ENCODE results near the gene GRK3. TPM values are rescaled to one million over a fixed set of nuclear protein-coding genes. Genes with fewer than 3 reads are reported as not detected.
"Not testable (repeated sequence)": the region's sequence is repeated elsewhere in the genome, so short reads cannot be mapped to it uniquely, and the experiment has no call there.

Gene GRK3
- polyA plus RNA-seq, 1 donor = 14.2 TPM

DNA sequence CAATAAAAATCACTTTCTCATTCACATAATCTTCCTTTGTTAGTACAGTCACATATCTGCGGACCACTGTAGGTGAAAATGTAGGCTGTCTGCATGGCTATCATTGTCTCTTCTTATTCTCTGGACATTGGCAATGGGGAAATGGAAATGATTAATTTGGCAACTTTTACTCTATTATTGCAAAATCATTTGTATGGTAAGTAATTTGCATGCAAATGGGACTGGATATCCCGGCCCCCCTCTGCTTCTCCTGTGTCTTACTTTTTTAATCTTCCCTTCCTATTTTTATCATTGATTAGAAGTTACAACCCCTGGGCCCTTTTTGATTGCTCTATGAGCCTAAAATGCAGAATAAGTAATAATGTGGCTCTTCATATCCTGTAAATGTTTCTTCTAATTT, 6.0 kb downstream of the GRK3 start:
- Histone ChIP-seq H3K4me1 (ENCODE audit: control insufficient read depth, insufficient read depth, low read length) (peaks cover 2% of the 10 kb centered on the region), H3K27me3 (ENCODE audit: control insufficient read depth, insufficient read depth, low read length) (peaks cover 11% of the 10 kb centered on the region), H3K27ac (ENCODE audit: low read length) (no peak overlapping the region), H3K36me3 (ENCODE audit: control insufficient read depth, insufficient read depth, low read length) (no peaks in the 10 kb centered on the region), H3K9me3 (ENCODE audit: control insufficient read depth, low read depth, low read length) (no peaks in the 10 kb centered on the region), H3K4me3 (ENCODE audit: low read length) (no peak overlapping the region)
- WGBS (ENCODE audit: insufficient coverage, low lambda C conversion rate) = no CpG with 5 or more reads among the region's 2 CpGs
- DNase-seq = no peak

DNA sequence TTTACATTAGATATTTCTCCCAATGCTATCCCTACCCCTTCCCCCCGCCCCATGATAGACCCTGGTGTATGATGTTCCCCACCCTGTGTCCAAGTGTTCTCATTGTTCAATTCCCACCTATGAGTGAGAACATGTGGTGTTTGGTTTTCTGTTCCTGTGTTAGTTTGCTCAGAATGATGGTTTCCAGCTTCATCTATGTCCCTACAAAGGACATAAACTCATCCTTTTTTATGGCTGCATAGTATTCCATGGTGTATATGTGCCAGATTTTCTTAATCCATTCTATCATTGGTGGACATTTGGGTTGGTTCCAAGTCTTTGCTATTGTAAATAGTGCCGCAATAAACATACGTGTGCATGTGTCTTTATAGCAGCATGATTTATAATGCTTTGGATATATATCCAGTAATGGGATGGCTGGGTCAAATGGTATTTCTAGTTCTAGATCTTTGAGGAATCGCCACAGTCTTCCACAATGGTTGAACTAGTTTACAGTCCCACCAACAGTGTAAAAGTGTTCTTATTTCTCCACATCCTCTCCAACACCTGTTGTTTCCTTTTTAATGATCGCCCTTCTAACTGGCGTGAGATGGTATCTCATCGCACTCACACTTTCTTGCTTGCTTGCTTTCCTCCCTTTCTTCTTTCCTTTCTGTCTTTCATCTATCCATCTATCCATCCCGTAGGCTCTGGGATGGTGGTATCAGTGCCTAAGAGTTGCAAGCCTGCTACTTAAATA, 7.7 kb downstream of the GRK3 start:
- H3K4me3 ChIP-seq (ENCODE audit: low read length); DNase-seq; H3K27me3 ChIP-seq (ENCODE audit: control insufficient read depth, insufficient read depth, low read length); H3K36me3 ChIP-seq (ENCODE audit: control insufficient read depth, insufficient read depth, low read length); H3K4me1 ChIP-seq (ENCODE audit: control insufficient read depth, insufficient read depth, low read length); H3K9me3 ChIP-seq (ENCODE audit: control insufficient read depth, low read depth, low read length); H3K27ac ChIP-seq (ENCODE audit: low read length): not testable (repeated sequence)
- WGBS (ENCODE audit: insufficient coverage, low lambda C conversion rate) = 97% methylated on average over 4 of the region's 8 CpGs

GRCh38 chr22:25572708-25573171, 8.3 kb downstream of the GRK3 start:
- no peak for DNase-seq
- H3K36me3 ChIP-seq (ENCODE audit: control insufficient read depth, insufficient read depth, low read length) = no peaks in the 10 kb centered on the region
- H3K4me1 ChIP-seq (ENCODE audit: control insufficient read depth, insufficient read depth, low read length) = no peaks in the 10 kb centered on the region
- no peak overlapping the region for H3K27ac ChIP-seq (ENCODE audit: low read length)
- no peak overlapping the region for H3K4me3 ChIP-seq (ENCODE audit: low read length)
- peaks cover 3% of the 10 kb centered on the region for H3K27me3 ChIP-seq (ENCODE audit: control insufficient read depth, insufficient read depth, low read length)
- no peaks in the 10 kb centered on the region for H3K9me3 ChIP-seq (ENCODE audit: control insufficient read depth, low read depth, low read length)

GRCh38 chr22:25573841-25574240, 9.4 kb downstream of the GRK3 start:
- Histone ChIP-seq H3K27ac (ENCODE audit: low read length) (no peak overlapping the region), H3K9me3 (ENCODE audit: control insufficient read depth, low read depth, low read length) (no peaks in the 10 kb centered on the region), H3K4me3 (ENCODE audit: low read length) (no peak overlapping the region), H3K27me3 (ENCODE audit: control insufficient read depth, insufficient read depth, low read length) (peaks cover 3% of the 10 kb centered on the region), H3K4me1 (ENCODE audit: control insufficient read depth, insufficient read depth, low read length) (no peaks in the 10 kb centered on the region), H3K36me3 (ENCODE audit: control insufficient read depth, insufficient read depth, low read length) (no peaks in the 10 kb centered on the region)
- no peak for DNase-seq
- 100% methylated on average over 1 of the region's 5 CpGs for WGBS (ENCODE audit: insufficient coverage, low lambda C conversion rate)

DNA sequence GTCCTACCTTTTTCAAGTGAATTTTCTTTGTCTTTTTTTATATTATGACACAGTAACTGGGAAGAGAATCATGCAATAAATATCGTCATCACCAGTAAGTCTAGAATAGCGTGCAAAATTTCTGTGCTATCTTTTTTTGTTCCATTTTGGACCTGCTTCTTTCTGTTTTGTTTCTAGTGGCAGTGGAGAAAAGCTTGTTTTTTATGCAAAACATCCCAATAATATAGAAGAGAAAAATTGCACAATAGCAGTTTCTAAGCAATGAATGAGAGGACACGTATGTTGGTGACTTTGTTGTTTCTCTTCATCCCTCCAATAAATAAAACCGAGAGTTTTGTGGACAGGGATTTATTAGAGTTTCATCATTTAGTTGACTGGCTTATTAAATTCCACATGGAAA, 10.3 kb downstream of the GRK3 start:
- Histone ChIP-seq H3K27ac (ENCODE audit: low read length) (no peak overlapping the region), H3K4me3 (ENCODE audit: low read length) (no peak overlapping the region), H3K36me3 (ENCODE audit: control insufficient read depth, insufficient read depth, low read length) (no peaks in the 10 kb centered on the region), H3K27me3 (ENCODE audit: control insufficient read depth, insufficient read depth, low read length) (peaks cover 2% of the 10 kb centered on the region), H3K9me3 (ENCODE audit: control insufficient read depth, low read depth, low read length) (no peaks in the 10 kb centered on the region), H3K4me1 (ENCODE audit: control insufficient read depth, insufficient read depth, low read length) (no peaks in the 10 kb centered on the region)
- 100% methylated on average over 4 of the region's 4 CpGs for WGBS (ENCODE audit: insufficient coverage, low lambda C conversion rate)
- no peak for DNase-seq

DNA sequence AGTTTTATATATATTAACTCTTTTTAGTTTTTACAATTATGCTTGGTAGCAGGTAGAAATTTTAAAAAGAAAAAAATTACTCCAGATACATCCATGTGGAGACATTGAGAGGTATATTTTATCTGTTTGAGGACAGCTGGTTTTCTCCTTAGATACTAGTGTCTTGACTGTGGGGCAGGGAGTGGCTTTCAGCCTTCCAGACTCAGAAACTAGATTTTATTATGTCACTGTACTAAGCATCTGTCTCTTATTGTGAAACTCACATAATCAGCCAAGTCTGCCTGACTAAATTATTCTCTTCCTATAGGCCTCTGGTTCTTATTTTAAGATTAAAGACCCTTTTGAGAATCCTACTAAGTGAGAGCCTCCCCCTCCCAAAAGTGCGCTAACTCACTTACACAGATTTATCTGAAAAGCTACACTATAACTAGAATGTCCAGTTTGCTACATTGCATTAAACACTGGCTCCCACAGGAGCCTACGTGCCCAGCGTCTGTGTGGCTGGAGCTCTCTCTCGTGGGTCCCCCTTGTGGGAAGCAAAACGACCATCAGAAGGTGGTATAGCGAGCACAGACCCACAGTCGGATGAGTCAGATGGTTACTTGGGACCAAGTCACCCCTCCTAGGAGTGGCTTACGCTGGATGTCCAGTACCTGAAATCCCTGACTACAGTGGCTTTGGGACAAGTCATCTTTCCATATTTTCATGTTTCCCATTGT, 11.4 kb downstream of the GRK3 start:
- H3K27ac ChIP-seq (ENCODE audit: low read length); H3K4me1 ChIP-seq (ENCODE audit: control insufficient read depth, insufficient read depth, low read length); H3K27me3 ChIP-seq (ENCODE audit: control insufficient read depth, insufficient read depth, low read length); DNase-seq; H3K36me3 ChIP-seq (ENCODE audit: control insufficient read depth, insufficient read depth, low read length); H3K4me3 ChIP-seq (ENCODE audit: low read length); H3K9me3 ChIP-seq (ENCODE audit: control insufficient read depth, low read depth, low read length): not testable (repeated sequence)
- no CpG with 5 or more reads among the region's 8 CpGs for WGBS (ENCODE audit: insufficient coverage, low lambda C conversion rate)

DNA sequence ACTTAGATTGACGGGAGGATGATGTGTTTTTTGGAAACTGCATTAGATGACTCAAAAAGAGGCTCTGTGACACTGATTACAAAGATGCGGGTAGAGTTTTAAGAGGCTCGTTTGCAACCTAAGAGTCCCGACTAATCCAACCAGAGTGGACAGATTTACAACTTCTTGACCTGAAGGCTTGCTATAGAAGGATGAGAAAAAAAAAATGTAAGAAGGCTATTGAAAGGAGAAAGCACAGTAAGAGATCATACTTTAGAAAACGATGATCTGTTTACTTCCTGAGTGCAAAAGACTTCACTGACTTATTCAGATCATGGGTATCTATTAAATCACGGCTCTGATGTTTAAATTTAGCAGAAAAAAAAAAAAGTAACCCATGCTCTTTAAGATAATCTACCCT, 17.0 kb downstream of the GRK3 start:
- 64% methylated on average over 2 of the region's 6 CpGs for WGBS (ENCODE audit: insufficient coverage, low lambda C conversion rate)

DNA sequence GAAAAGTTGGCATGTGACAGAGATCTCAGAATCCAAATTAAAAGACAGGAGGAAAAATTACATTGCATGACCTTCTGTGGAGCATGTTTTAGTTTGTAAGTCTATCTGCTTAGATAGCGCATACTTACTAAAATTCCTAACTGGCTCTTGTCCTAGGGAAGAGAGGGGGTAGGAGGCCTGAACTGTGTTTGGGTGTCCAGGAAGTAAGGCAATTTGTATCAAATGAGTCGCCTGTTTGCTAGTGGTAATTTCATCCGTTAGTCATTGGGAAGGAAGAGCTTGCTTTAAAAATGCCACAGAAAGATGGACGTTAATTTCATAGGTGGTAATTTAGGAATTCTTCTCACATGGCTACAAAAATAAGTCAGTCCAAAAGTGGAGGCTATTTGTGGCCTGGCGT, 18.5 kb downstream of the GRK3 start:
- Histone ChIP-seq H3K36me3 (ENCODE audit: control insufficient read depth, insufficient read depth, low read length) (no peaks in the 10 kb centered on the region), H3K9me3 (ENCODE audit: control insufficient read depth, low read depth, low read length) (no peaks in the 10 kb centered on the region), H3K4me1 (ENCODE audit: control insufficient read depth, insufficient read depth, low read length) (no peaks in the 10 kb centered on the region), H3K27me3 (ENCODE audit: control insufficient read depth, insufficient read depth, low read length) (no peaks in the 10 kb centered on the region), H3K27ac (ENCODE audit: low read length) (no peak overlapping the region), H3K4me3 (ENCODE audit: low read length) (no peak overlapping the region)
- 80% methylated on average over 1 of the region's 5 CpGs for WGBS (ENCODE audit: insufficient coverage, low lambda C conversion rate)
- no peak for DNase-seq

More for the DNA sequence above, 17.0 kb downstream of the GRK3 start:
- H3K9me3 ChIP-seq (ENCODE audit: control insufficient read depth, low read depth, low read length); H3K27ac ChIP-seq (ENCODE audit: low read length); H3K36me3 ChIP-seq (ENCODE audit: control insufficient read depth, insufficient read depth, low read length); H3K4me3 ChIP-seq (ENCODE audit: low read length); H3K4me1 ChIP-seq (ENCODE audit: control insufficient read depth, insufficient read depth, low read length); H3K27me3 ChIP-seq (ENCODE audit: control insufficient read depth, insufficient read depth, low read length); DNase-seq: not testable (repeated sequence)

DNA sequence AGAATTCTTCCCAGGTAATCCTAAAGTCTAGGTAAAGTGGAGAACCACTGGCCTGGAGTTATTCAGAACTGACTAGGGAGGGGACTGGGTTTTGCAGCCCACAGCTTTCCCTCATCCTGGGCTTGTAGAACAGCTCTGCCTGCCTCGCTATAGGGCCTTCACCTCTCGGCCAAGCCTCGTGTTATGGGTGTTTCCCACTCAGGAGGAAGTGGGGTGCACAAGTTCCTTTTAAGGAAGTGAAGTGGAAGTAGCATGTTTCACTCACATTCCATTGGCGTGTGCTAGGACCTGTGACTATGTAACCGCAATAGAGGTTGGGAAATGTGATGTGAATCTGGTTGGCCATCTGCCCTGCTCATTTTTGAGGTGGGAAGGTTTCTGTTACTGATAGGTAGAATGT, 20.5 kb downstream of the GRK3 start:
- H3K36me3 ChIP-seq (ENCODE audit: control insufficient read depth, insufficient read depth, low read length); H3K4me3 ChIP-seq (ENCODE audit: low read length); H3K27me3 ChIP-seq (ENCODE audit: control insufficient read depth, insufficient read depth, low read length); H3K4me1 ChIP-seq (ENCODE audit: control insufficient read depth, insufficient read depth, low read length); H3K27ac ChIP-seq (ENCODE audit: low read length); H3K9me3 ChIP-seq (ENCODE audit: control insufficient read depth, low read depth, low read length): not testable (repeated sequence)
- peak in 1 of 2 donors; percentile 5 for DNase-seq
- no CpG with 5 or more reads among the region's 5 CpGs for WGBS (ENCODE audit: insufficient coverage, low lambda C conversion rate)

GRCh38 chr22:25589664-25590063, 25.2 kb downstream of the GRK3 start:
- not testable (repeated sequence) for H3K4me1 ChIP-seq (ENCODE audit: control insufficient read depth, insufficient read depth, low read length); H3K27me3 ChIP-seq (ENCODE audit: control insufficient read depth, insufficient read depth, low read length); H3K9me3 ChIP-seq (ENCODE audit: control insufficient read depth, low read depth, low read length); DNase-seq; H3K36me3 ChIP-seq (ENCODE audit: control insufficient read depth, insufficient read depth, low read length); H3K27ac ChIP-seq (ENCODE audit: low read length); H3K4me3 ChIP-seq (ENCODE audit: low read length)
- 100% methylated on average over 2 of the region's 4 CpGs for WGBS (ENCODE audit: insufficient coverage, low lambda C conversion rate)

GRCh38 chr22:25593323-25593722, 28.8 kb downstream of the GRK3 start:
- H3K4me1 ChIP-seq (ENCODE audit: control insufficient read depth, insufficient read depth, low read length); H3K36me3 ChIP-seq (ENCODE audit: control insufficient read depth, insufficient read depth, low read length); H3K4me3 ChIP-seq (ENCODE audit: low read length); H3K27me3 ChIP-seq (ENCODE audit: control insufficient read depth, insufficient read depth, low read length); H3K27ac ChIP-seq (ENCODE audit: low read length); DNase-seq; H3K9me3 ChIP-seq (ENCODE audit: control insufficient read depth, low read depth, low read length): not testable (repeated sequence)
- WGBS (ENCODE audit: insufficient coverage, low lambda C conversion rate) = no CpG with 5 or more reads among the region's 2 CpGs

Data from large intestine (tissue), 3 donors.